HL-60 (cell line): ENCODE measurements around the gene GLTP.

Experiments used
- CTCF ChIP-seq: IDR thresholded peaks from one replicate; pipeline ENCODE4 v1.5.1; 2011; ENCODE audit warnings: low read length, control low read depth, inconsistent platforms; ENCODE audit not compliant: insufficient read depth
- POLR2AphosphoS5 ChIP-seq: IDR thresholded peaks from 2 replicates; pipeline ENCODE4 v1.6.1; 2012; ENCODE audit warnings: low read depth

DNA sequence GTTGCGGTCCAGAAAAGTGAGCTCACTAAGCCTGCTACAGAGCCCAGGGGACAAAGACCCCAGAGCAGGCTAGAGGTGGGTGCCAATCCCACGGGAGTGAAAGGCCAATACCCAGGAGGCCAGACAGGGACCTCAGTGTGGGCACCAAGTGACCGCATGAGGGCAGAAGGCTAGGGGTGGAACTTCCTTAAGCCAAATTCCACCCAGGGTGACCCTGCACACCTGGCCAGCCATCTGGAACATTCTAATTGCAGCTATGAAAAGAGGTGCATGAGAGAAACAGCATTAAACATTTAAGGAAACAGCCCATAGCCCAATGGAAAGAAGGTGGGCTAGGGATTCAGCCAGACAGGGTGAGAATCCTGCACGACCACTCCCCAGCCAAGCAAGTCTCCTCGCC, 19.4 kb downstream of the GLTP start:
- TF ChIP-seq CTCF, result no peak
- no peak for TF ChIP-seq POLR2AphosphoS5
